Measurements from ENCODE around the gene GLT8D2.

Gene GLT8D2

GRCh38 chr12:104000807-104001434 is 49.1 kb downstream of the GLT8D2 start:
- no peak for DNase-seq (ENCODE audit: low spot score)

- DNase-seq (ENCODE audit: low spot score) = no peak
Observed at GRCh38 chr12:103998976-103999375, 51.0 kb downstream of the GLT8D2 start.

GRCh38 chr12:103997286-103997900 is 52.6 kb downstream of the GLT8D2 start:
- DNase-seq (ENCODE audit: low spot score) = no peak

GRCh38 chr12:103996595-103996994 is 53.4 kb downstream of the GLT8D2 start:
- no peak for DNase-seq (ENCODE audit: low spot score)

- DNase-seq (ENCODE audit: low spot score) = no peak
Observed at GRCh38 chr12:103994235-103994634, 55.8 kb downstream of the GLT8D2 start.

- DNase-seq (ENCODE audit: low spot score) = no peak
Observed at GRCh38 chr12:103986829-103987228, 63.2 kb downstream of the GLT8D2 start.

GRCh38 chr12:103978384-103978982 is 71.5 kb downstream of the GLT8D2 start:
- no peak for DNase-seq (ENCODE audit: low spot score)

- DNase-seq (ENCODE audit: low spot score) = peak; percentile 27
Observed at GRCh38 chr12:103975368-103975767, 74.6 kb downstream of the GLT8D2 start.

- no peak for DNase-seq (ENCODE audit: low spot score)
Observed at GRCh38 chr12:103973909-103974308, 76.1 kb downstream of the GLT8D2 start.

GRCh38 chr12:103969391-103969790 is 80.6 kb downstream of the GLT8D2 start:
- no peak for DNase-seq (ENCODE audit: low spot score)

GRCh38 chr12:103966736-103967135 is 83.3 kb downstream of the GLT8D2 start:
- no peak for DNase-seq (ENCODE audit: low spot score)

GRCh38 chr12:103965590-103966504 is 84.1 kb downstream of the GLT8D2 start, which contains the start of gene TDG:
Gene TDG, plus strand, starts transcription at chr12:103965872. Its CDS starts 166 bp downstream, at chr12:103966038.
- DNase-seq (ENCODE audit: low spot score) = peak; percentile 95

GRCh38 chr12:103965255-103965589 is 84.8 kb downstream of the GLT8D2 start:
- DNase-seq (ENCODE audit: low spot score) = peak; percentile 22

GRCh38 chr12:103964805-103965204 is 85.2 kb downstream of the GLT8D2 start:
- DNase-seq (ENCODE audit: low spot score) = no peak

GRCh38 chr12:103962493-103962892 is 87.5 kb downstream of the GLT8D2 start:
- no peak for DNase-seq (ENCODE audit: low spot score)

- peak; percentile 38 for DNase-seq (ENCODE audit: low spot score)
Observed at GRCh38 chr12:103960616-103961227, 89.3 kb downstream of the GLT8D2 start.

GRCh38 chr12:103958621-103959020 is 91.4 kb downstream of the GLT8D2 start:
- DNase-seq (ENCODE audit: low spot score) = no peak

- no peak for DNase-seq (ENCODE audit: low spot score)
Observed at GRCh38 chr12:103957865-103958388, 92.1 kb downstream of the GLT8D2 start.

- no peak for DNase-seq (ENCODE audit: low spot score)
Observed at GRCh38 chr12:103956509-103957027, 93.4 kb downstream of the GLT8D2 start.

- no peak for DNase-seq (ENCODE audit: low spot score)
Observed at GRCh38 chr12:103955811-103956508, 94.0 kb downstream of the GLT8D2 start.

GRCh38 chr12:103952497-103952896 is 97.5 kb downstream of the GLT8D2 start:
- no peak for DNase-seq (ENCODE audit: low spot score)
